ENCODE results near the gene PLOD3. TPM values are rescaled to one million over a fixed set of nuclear protein-coding genes. Genes with fewer than 3 reads are reported as not detected.

The PLOD3 gene
- total RNA-seq, 1 experiment from 2014 or later, result 83.7 TPM

- TF ChIP-seq CBX3 (IDR thresholded peaks at IDR 0.05; ENCODE audit: low read depth) (no peak), ATF3 (IDR thresholded peaks at IDR 0.05) (no peak), SP1 (IDR thresholded peaks at IDR 0.05; ENCODE audit: low read depth) (no peak), ZNF274 (IDR thresholded peaks at IDR 0.05; ENCODE audit: low read depth, low read length) (no peak)
- TF ChIP-seq, protein P1, sequence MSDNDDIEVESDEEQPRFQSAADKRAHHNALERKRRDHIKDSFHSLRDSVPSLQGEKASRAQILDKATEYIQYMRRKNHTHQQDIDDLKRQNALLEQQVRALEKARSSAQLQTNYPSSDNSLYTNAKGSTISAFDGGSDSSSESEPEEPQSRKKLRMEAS (IDR thresholded peaks at IDR 0.05), result no peak
Observed at GRCh38 chr7:101201695-101202602, 15.4 kb downstream of the PLOD3 start (continued).

DNA sequence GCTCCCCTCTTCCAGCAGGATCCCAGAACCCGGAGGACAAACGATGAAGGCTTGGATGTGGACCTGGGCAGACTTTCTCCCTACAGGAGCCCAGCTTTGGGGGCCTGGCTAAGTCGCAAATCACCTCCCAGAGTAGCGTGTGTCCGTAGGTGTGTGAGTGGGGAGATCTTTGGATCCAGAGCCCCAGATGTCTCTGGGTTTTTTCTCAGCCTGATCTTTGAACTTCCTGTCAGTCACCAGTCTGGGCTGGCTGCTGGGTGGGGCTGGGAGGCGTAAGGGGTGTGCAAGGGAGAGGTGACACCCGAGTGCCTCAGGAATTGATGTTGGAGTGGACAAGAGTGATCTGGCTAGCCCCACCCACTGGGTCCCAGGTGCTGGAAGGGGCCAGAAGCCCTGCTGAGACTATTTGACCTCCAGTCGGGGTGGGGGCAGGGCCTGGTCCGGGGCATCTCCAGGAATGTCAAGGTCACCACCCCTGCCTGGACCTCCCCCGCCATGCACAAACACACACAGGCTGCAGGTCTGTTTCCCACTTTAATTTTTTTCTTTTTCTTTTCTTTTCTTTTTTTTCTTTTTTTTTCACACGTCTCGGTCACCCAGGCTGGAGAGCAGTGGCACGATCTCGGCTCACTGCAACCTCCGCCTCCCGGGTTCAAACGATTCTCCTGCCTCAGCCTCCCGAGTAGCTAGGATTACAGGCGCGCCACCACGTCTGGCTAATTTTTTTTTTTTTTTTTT is 16.4 kb downstream of the PLOD3 start, which contains the start of gene MOGAT3:
Gene MOGAT3 (minus strand): TSS at position 175 of the 738 bp plus-strand sequence. CDS start 182 bp downstream, outside the sequence.
- Histone ChIP-seq H3K27ac (ENCODE audit: low read depth, low read length) (no peak within 1 kb of the TSS), H4K20me1 (ENCODE audit: insufficient read depth) (no peaks in the 10 kb centered on the region), H3K27me3 (ENCODE audit: insufficient read depth, low read length) (no peaks in the 10 kb centered on the region), H3K79me2 (ENCODE audit: insufficient read depth, low read length) (no peaks in the 10 kb centered on the region), H3K36me3 (ENCODE audit: control insufficient read depth in 1 of 2, insufficient read depth in 2 of 2, low read length in 2 of 2) (no peaks in the 10 kb centered on the region), H2AFZ (ENCODE audit: low read depth, low read length, poor library complexity, severe bottlenecking) (no peak within 1 kb of the TSS), H3K9me2 (ENCODE audit: insufficient read depth) (no peaks in the 10 kb centered on the region), H3K4me1 (ENCODE audit: control insufficient read depth in 1 of 2, insufficient read depth in 2 of 2, low read length in 2 of 2) (peaks cover 0 to 8% of the 10 kb centered on the region in 2 experiments; a peak in 3 of 4 replicates), H3K4me2 (ENCODE audit: low read length) (peak within 1 kb of the TSS; percentile 14; the same call in 1 of the 2 replicates), H3K9me3 (ENCODE audit: control insufficient read depth in 1 of 2, insufficient read depth in 1 of 2, low read depth in 1 of 2, low read length in 2 of 2) (no peaks in the 10 kb centered on the region), H3K9ac (ENCODE audit: low read length) (no peak within 1 kb of the TSS), H3K4me3 (replicated peaks in 1 of 2; ENCODE audit: low read depth in 1 of 2, low read length in 2 of 2) (no peak within 1 kb of the TSS)
- CTCF ChIA-PET, result interaction anchor here (0.7 kb wide), 1 partner anchor 8 kb away, joined by 3 read pairs; no protein-coding TSS in a partner anchor
- DNase-seq (ENCODE audit: low read depth, low spot score), result no peak
- POLR2A ChIA-PET, result interaction anchor here (1.0 kb wide), 1 partner anchor 27 kb away, joined by 3 read pairs; no protein-coding TSS in a partner anchor
- ATAC-seq, result peak; percentile 47; the same call in 1 of the 2 replicates
- no TSS peak for BruUV-seq (replicated peaks)
- intact Hi-C loops (cut with micrococcal nuclease), result no loop called here
- RAD21 ChIA-PET (ENCODE audit: low non-redundant PET in 1 of 2, low total read pairs in 2 of 2, uncharacterized antibody in 2 of 2, unreplicated experiment in 2 of 2), result no interaction called here
- no peak for TF ChIP-seq REST (IDR thresholded peaks at IDR 0.05; ENCODE audit: low read depth)
- TF ChIP-seq ZFX (IDR thresholded peaks at IDR 0.05), result no peak
- no peak for TF ChIP-seq ZNF274 (IDR thresholded peaks at IDR 0.05; ENCODE audit: low read depth, low read length)
- no peak for TF ChIP-seq SRF (IDR thresholded peaks at IDR 0.05; ENCODE audit: low read depth)
- TF ChIP-seq SP1 (IDR thresholded peaks at IDR 0.05; ENCODE audit: low read depth), result no peak
- no peak for TF ChIP-seq CBX3 (IDR thresholded peaks at IDR 0.05; ENCODE audit: low read depth)
- TF ChIP-seq TCF7L2 (IDR thresholded peaks at IDR 0.05; ENCODE audit: borderline replicate concordance, extremely low read depth, insufficient read depth, insufficient read length), result no peak
- no peak for TF ChIP-seq ZBTB33 (IDR thresholded peaks at IDR 0.05; ENCODE audit: extremely low read depth, insufficient replicate concordance, low read length)
- TF ChIP-seq POLR2A (IDR thresholded peaks at IDR 0.05; ENCODE audit: borderline replicate concordance, extremely low read depth, insufficient read depth, insufficient read length), result no peak
- no peak for TF ChIP-seq ELF1 (IDR thresholded peaks at IDR 0.05; ENCODE audit: borderline replicate concordance, low read depth)
- TF ChIP-seq RAD21 (IDR thresholded peaks at IDR 0.05; ENCODE audit: low read depth), result no peak
- no peak for TF ChIP-seq SIN3A (IDR thresholded peaks at IDR 0.05; ENCODE audit: low read depth)
- no peak for TF ChIP-seq EGR1 (IDR thresholded peaks at IDR 0.05; ENCODE audit: low read depth)
- no peak for TF ChIP-seq EZH2phosphoT487 (IDR thresholded peaks at IDR 0.05; ENCODE audit: borderline replicate concordance)
- no peak for TF ChIP-seq EZH2 (IDR thresholded peaks at IDR 0.05)

All from HCT116 (cell line).